ENCODE data around the gene LRP1B.

- TF ChIP-seq CTCF (IDR thresholded peaks at IDR 0.05), result no peak
- TF ChIP-seq EZH2 (IDR thresholded peaks at IDR 0.05; ENCODE audit: borderline replicate concordance, insufficient read depth, low read depth, low read length, poor library complexity, severe bottlenecking), result no peak
These were observed 1823.3 kb downstream of the LRP1B start for GRCh38 chr2:140307532-140307931.
